HG03196 (cell line): ENCODE results near the gene SUSD1.

ENCODE experiments used
- ATAC-seq: cut with Tn5 transposase; IDR thresholded peaks from one replicate; pipeline ENCODE4 v1.9.1; 2021; ENCODE audit not compliant: unreplicated experiment

SUSD1 gene

DNA sequence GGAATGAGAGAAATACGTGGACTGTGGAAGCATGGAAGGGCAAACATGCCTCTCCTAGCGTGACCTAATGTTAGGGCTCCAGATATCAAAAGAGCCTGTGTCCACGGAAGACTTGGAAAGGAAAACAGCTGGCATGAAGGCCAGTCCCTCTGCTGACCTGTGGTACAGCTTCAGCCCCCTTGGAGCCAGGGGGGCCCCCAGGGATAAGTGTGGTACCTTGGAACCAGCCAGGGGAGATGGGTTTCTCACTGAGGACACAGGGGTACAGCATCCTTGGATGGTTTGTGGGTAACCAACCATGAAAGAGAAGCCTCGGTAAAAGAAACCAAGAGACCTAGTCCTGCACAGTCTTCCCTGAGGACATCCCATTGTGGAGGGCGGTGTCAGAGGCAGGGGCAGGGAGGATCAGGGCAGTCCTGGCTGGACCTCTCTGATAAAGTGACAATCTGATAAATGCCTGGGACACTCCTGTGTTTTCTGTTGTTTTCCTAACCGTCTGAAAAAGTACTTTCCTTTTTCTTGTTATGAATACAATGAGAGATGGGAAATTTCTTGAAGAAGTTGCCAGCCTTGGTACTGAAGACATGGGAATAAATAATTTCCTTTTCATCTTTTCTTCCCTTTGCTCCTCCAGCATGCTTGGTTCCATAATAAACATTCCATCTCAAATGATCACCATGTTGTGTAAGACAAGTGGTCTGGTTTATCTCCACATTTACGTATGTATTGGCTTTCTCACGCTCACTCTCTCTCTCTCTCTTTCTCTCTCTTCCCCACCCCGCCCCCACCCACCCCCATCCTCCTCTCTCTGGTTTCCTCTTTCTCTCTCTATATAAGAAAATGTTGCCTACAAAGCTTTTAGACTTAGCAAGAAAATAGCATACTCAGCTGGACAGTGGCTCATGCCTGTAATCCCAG, 102.1 kb downstream of the SUSD1 start:
- ATAC-seq: no peak

- ATAC-seq: no peak
Measured at GRCh38 chr9:112069318-112070169, 105.6 kb downstream of the SUSD1 start.

GRCh38 chr9:112065806-112066606, 109.1 kb downstream of the SUSD1 start:
- ATAC-seq: no peak

GRCh38 chr9:112064871-112065270, 110.2 kb downstream of the SUSD1 start:
- ATAC-seq: no peak

DNA sequence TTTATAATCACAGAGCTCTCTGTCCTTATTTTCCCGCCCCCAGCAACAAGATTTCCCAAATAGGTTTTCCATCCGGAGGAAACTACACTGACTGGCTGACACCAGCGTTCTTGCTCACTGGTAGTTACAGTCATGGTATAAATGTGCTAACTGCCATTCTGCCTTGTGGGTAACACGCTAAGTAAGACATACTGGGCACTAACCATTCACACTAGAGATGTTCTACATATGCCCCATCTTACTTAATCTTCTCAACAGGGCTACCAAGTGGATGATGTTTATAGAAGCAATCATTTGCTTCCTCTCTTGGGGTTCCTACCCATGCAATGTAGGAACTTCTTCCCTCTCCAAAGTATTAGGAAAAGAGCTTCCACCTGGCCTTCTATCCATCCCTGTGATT, 111.5 kb downstream of the SUSD1 start:
- ATAC-seq: no peak

DNA sequence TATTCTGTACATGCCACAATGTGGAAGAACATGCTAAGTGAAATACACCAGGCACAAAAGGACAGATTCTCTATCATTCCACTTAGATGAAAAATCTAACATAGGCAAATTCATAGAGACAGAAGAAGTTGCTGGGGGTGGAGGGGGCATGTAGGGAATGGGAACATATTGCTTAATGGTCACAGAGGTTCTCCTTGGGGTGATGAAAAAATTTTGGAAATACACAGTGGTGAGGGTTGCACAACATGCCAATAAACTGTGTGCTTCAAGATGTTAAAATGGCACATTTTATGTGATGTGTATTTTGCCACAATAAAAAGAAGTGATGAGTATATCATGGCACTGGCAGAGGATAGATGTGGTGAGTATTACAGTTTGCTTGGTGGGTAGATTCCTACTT, 111.9 kb downstream of the SUSD1 start:
- ATAC-seq: no peak

GRCh38 chr9:112061152-112061740, 113.9 kb downstream of the SUSD1 start:
- peak; percentile 80 for ATAC-seq

- no peak for ATAC-seq
Measured at GRCh38 chr9:112059966-112060320, 115.2 kb downstream of the SUSD1 start.

DNA sequence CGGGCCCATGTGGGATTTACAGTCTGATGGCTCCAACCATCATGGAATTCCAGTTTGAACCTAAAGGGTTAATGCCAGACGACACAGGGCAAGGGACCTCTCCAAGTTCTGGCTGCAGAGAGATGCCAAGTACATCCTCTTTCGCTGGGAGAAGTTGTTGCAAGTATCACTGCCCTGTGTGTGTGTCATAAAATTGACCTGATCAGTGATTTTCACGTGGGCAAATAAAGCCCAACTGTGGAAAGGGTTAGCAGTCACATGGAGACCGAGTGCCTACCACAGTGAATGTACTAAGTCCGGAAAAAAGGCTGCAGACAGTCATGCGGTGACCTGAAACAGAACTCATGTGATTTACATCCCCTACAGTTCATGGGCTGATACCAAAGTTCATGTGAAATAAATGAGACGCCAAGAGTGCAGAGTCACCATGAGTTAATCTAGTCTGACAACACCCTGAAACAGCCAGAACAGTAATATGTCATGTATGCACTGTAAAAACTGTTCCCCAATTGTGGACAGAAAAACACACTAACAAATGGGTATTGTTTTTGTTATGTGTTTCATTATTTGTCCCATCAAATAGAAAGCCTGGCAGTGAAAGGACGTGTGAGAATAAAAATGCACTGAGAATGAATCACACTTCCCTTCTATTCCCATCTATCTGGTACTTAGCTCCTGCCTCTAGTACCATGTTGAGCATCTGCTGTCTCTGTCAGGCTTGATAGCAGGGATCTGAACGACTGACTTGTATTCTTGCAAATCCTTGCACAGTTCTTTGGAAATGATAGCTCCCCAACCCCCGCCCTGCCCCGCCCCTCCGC, 115.7 kb downstream of the SUSD1 start:
- ATAC-seq: no peak

DNA sequence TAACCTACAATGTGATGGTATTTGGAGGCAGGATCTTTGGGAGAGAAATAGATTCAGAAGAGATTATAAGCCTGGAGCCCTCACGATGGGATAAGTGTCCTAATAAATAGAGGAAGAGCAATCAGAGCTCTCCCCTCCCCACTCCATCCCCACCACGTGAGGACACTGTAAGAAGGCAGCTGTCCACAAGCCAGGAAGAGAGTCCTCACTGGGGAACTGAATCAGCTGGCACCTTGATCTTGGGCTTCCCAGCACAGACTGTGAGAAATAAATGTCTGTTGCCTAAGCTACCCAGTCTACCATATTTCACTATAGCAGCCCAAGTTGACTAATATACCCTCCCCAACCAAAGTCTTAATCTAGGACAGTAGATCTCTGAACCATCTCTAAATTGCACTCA, 118.1 kb downstream of the SUSD1 start:
- ATAC-seq: no peak

- ATAC-seq: no peak
Measured at GRCh38 chr9:112054916-112055315, 120.2 kb downstream of the SUSD1 start.

DNA sequence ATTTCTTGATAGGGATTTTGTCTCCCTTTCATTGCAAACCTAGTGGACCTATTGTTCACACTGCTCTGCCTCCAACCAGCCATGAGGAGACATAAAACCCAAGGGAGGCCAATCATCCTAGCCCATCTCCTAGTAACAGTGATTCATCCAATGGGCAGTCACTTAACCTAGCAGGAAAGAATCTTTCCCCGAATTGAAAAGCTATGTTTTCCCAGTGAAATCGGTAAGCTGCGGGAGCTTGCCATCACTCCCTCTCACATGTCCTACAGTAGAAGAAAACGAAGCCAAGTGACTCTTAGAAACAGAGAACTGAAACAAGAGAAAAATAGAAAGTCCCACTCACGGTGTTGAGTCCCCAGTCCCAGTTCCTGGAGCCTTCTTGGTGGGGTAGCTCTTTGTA, 123.3 kb downstream of the SUSD1 start:
- ATAC-seq: no peak

DNA sequence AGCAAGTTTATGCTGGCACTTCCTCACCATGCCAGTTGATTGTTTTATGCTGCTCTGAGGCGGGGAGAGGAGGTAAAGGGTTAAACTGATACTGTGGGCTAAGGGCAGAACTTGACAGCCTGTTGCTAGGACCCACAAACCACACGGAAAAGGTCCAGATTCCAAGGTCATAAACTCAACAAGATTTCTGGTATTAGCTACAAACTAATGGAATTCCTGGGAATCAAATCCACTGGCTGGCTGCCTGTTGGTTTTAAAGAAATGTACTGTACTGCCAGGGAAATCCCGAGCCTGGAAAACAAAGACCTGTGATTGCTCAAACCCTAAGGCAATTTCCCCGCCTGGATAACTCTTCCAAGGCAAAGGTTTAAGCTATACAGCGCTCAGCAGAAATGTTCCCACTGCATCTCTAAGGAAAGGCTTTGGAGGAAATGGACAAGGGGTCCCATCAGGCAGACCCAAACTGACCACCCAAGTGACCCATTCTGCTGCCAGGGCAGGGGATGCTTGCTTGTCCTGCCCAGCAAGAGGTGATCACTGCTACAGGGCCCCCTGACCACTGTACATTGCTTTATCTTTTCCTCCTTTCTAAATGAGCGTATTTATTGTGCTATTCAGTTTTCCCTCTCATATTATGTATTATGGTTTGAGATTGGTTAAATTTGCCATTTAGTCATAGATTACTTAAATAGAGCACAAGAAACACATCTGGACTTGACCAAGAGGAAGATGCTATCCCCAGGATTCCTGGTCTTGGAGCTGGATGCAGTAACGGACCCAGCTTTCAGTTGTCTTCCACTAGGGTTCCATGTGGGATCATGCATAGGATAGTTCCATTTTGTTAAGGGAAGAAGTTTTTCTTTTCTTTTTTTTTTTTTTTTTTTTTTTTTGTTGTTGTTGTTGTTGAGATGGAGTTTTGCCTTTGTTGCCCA, 124.3 kb downstream of the SUSD1 start:
- ATAC-seq: no peak

- no peak for ATAC-seq
Measured at GRCh38 chr9:112049811-112050516, 125.1 kb downstream of the SUSD1 start.

DNA sequence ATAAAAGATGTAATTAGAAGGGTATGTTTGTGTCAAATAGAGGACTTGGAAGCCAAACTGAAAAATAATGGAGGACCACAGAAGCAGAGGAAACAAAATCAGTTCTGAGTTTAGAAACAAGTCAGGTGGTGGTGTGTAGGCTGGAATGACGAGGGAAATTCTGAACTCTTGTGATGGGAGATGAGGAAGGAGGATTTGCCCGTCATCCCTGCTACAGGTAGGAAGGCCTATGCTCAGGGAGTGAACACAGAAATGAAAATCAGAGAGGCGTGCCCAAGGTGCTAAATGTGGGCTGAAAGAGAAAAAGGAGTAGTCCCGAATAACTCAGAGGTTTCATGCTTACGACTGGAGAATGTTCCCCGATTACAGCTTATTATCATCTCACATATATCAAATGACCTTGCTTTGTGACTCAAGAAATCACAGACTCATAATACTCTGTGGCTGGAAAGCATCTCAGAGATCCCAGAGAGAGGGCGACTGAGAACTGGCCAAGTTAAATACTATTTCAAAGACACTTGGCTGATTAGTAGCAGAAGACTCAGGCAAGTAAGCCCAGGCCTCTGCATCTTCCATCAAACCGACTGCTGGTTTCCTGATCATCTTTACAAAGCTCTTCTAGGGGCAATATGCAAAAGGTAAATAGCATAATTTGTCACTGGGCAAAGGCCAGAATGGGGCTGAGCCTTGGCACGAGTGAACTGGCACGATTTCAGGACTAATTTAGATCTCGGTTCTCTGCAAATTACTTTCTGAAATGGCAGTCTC, 126.0 kb downstream of the SUSD1 start:
- ATAC-seq: no peak

- no peak for ATAC-seq
Measured at GRCh38 chr9:112047538-112048066, 127.5 kb downstream of the SUSD1 start.

- no peak for ATAC-seq
Measured at GRCh38 chr9:112046181-112046580, 128.9 kb downstream of the SUSD1 start.
